Amniotic epithelial cell (primary cell): ENCODE data around the gene ZNF425.
"Not testable (repeated sequence)": the region's sequence is repeated elsewhere in the genome, so short reads cannot be mapped to it uniquely, and the experiment has no call there.

Source experiments
- DNase-seq: peaks from one replicate; pipeline ENCODE4 v3.0.0-alpha.2; 2010; ENCODE audit warnings: low read depth

ZNF425 gene

DNA sequence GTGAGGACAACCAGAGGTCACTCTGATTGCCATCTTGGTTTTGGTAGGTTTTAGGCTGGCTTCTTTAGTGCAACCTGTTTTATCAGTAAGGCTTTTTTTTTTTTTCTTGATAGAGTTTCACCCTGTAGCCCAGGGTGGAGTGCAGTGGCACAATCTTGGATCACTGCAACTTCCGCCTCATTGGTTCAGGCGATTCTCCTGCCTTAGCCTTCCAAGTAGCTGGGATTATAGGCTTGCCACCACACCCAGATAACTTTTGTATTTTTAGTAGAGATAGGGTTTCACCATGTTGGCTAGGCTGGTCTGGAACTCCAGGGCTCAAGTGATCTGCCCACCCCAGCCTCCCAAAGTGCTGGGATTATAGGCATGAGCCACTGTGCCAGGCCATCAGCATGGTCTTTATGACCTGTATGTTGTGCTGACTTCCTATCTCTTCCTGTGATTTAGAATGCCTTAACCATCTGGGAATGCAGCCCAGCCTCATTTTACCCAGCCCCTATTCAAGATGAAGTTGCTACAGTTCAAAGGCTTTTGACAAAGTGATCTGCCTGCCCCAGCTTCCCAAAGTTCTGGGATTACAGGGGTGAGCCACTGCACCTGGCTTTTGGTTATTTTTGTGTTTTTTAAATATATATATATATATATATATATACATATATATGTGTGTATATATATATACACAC lies 7.0 kb upstream of the ZNF425 start:
- no peak for DNase-seq

DNA sequence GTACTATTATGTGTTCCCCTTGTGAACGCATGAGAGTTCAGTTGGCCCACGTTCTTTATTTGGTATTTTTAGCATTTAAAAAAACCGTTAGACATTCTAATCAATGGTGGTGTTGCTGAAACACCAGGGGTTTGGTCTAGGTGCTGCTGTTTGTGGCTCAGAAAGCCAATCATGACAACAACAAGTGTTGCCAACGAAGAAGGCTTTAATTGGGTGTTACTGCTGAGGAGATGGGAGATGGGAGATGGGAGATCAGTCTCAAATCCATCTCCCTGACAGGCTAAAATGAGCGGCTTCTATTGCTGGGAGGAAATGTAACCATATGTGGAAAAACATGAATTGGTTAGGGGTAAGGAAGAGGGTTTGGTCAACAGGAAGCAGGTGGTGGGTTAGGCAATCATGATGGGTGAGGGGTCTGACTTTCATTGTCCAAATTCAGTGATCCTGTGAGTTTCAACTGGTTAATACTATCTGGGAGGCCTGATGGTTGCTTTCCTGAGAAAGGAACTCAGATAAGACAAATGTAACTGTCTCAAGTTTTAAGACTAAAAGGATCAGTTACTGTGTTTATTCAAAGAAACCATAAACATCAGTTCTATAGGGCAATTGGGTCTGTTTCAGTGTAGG lies 4.6 kb upstream of the ZNF425 start:
- no peak for DNase-seq

DNA sequence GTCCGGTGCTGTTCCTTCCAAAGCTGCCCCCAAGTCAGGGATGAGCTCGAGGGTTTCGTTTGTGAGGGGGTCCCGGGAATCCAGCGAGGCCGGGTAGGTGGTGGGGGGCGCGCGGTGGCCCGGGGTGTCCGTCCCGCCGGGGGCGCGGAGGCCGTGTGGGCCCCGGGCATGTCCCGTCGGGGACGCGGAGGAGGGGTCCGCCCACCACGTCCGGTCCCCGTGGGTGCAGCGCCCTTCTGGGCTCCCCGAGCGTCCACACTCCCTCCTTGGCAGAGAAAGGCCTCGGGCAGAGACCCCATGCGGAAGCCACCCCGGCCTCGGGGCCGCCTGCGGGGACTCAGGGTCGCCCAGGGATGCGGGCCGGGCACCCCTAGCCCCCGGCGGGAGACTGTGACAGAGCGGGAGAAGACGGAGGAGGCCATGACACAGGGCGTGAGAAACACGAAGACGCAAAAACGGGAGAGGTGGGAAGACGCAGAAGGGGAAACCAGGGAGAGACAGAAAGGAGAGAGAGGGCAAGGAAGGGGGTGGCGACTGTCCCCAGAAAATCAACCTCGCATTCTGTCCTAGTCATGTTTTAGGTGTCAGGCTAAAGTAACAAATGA lies 640 bp upstream of the ZNF425 start:
- DNase-seq, result no peak

DNA sequence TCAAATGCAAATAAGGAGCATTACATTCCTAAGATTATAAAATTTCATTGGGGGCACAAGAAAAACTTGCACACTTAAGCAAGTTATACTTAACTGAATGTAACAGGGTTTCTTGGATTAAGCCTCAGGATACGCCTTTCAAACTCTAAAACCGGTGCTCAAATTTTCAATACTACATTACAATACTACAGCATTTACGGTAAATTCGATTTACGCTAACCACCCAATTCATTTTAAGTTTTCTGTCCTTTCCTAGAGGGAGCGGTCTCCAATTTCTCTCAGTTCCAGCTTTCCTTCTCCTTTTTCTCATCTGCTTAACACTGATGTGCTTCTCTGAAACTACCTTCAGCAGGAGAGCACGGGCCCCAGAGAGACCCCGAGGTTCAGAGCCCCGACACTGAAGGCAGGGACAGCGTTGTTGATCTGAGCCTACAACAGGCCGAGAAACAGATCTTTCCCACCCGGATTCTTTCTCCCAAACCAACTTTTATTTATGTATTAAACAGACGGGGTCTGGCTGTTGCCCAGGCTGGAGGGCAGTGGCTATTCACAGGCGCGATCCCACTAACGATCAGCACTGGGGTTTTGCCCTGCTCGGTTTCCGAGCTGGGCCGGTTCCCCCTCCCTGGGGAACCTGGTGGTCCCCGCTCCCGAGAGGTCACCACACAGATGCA lies 798 bp downstream of the ZNF425 start:
- DNase-seq, result no peak

DNA sequence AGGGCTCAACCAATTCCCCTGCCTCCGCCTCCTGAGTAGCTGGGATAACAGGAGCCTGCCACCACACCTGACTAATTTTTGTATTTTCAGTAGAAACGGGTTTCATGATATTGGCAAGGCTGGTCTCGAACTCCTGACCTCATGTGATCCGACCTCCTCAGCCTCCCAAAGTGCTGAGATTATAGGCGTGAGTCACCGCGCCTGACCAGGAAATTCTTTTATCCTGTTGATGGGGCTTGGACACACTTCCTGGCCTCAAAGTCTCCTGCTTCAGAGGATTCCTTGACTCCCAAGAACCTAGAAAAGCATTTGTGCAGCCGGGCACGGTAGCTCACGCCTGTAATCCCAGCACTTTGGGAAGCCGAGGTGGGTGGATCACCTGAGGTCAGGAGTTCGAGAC lies 16.2 kb downstream of the ZNF425 start:
- DNase-seq, result no peak

DNA sequence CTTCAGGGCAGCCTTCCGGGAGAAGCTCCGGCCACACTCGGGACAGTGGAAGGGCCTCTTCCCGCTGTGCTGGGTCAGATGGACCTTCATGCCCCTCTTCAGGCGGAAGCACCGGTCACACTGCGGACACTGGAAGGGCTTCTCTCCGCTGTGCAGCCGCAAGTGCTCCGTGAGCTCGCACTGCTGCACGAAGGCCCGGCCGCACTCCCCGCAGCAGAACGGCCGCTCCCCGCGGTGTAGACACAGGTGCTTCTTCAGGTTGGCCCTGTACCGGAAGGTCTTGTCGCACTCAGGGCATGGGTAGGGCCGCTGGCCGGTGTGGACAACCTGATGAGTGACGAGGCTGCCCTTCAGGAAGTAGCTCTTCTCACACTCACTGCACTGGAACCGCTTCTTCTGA lies 21.4 kb downstream of the ZNF425 start:
- no peak for DNase-seq

DNA sequence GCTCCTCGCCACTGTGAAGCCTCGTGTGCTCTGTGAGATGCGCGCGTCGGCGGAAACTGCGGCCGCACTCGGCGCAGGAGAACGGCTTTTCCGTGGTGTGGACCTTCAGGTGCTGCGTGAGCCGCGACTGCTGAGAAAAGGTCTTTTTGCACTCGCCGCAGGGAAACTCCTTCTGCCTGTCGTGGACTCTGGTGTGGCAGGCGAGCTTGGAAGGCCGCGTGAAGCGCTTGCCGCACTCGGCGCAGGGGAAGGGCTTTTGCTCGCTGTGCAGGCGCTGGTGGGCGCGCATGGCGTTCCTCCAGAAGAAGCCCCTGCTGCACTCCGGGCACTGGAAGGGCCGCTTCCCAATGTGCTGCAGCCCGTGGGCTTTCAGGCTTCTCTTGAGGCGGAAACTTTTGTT lies 21.9 kb downstream of the ZNF425 start:
- DNase-seq, result no peak

DNA sequence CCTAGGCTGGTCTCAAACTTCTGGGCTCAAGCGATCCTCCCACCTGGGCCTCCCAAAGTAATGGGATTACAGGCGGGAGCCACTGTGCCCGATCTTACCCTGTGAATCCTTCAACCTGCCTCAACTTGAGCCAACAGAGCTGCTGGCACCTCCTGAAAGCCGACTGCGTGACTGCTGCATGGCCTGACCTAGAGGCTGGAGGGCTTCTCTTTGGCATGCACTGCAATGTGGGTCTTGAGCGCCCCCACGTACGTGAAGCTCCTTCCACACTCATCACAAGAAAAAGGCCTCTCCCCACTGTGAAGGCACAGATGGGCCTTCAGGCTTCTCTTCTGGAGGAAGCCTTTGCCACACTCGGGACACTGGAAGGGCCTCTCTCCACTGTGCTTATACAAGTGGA lies 22.7 kb downstream of the ZNF425 start:
- DNase-seq, result no peak

DNA sequence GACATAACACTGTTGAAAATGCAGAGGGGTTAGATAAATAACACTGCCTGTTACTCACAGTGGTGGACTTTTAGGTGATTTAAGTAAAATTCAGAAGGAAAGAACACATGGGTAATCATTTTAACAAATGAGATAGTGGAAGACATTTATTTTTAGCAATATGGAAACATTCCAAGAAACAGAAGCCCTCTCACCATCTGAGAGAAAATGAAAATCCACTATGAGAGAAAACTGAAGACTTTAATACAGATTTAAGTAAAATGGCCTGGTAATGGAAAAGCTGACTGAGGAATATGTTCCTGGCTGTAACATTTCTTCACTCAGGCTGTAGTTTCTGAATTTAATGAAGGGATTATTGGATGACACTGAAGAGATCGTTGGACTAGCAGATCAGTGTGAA lies 23.5 kb downstream of the ZNF425 start:
- DNase-seq, result no peak

DNA sequence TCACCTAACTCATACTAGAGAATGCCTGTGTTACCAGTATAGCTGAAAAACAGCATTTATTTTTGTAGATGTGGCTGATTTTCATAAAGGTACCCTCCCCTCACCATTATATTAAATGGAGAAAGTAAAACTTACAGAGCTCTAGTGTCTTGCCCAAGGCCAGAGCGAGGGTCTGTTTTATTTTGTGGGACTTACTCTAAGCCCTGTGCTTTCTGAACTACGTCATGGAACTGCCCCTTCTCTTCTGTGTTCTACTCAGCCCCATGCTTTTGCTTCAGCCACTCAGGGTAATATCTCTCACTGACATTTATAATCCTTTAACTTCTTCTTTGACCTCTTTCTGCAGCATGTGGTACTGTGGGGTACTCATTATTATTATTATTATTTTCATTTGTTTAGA lies 25.3 kb downstream of the ZNF425 start:
- DNase-seq, result no peak

DNA sequence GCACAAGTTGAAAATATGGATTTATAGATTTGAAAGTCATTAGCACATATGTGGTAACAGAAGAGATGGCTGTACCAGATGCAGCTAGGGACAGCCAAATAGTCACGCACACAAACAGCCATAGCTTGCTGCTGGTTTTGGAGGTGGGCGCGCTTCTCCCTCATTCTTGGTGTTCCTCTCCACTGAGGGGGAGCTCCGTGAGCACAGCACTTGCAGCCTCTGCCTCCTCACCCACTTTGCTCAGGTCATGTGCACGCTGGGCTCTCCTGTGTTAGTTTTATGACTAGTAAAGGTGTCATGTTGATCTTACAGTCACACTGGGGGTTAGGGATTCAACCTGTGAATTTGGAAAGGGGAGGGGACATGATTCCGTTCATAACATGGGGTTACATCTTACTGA lies 27.1 kb downstream of the ZNF425 start:
- DNase-seq, result no peak

DNA sequence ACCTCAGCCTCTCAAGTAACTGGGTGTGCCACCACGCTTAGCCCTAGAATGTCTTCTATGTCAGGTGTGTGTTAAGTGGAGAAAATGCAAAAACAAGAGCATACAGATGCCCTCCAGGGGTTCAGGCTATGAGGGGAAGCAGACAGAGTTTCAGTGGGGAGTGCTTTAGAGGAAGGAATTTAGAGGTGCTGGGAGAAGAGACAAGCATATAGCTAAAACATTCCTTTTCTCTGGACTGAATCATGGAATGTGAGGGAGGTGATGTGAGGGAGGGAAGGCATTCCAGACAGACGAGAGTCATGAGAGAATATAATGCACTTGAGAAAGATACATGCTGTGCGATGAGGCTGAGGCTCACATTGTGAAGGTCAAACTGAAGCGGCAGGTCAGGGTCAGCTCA lies 29.0 kb downstream of the ZNF425 start:
- DNase-seq, result peak; percentile 77

DNA sequence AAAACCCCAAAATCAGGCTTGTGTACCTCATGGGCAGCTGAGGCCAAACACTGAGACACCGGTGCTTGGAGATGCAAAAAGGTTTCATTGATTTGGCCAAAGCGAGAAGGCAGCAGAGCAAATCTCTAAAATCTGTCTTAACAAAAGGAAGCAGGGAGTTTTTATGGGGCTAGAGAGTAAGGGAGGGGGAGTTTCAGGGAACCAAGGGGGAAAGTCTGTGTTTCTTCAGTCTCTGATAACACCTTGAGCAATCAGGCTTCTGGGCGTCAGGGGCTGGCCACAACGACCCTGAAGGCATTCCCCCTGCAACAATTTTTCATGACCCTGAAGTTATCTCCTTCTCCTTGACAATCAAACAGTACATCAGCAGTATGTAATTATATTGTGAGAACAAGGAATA lies 32.9 kb downstream of the ZNF425 start:
- DNase-seq, result peak; percentile 84

DNA sequence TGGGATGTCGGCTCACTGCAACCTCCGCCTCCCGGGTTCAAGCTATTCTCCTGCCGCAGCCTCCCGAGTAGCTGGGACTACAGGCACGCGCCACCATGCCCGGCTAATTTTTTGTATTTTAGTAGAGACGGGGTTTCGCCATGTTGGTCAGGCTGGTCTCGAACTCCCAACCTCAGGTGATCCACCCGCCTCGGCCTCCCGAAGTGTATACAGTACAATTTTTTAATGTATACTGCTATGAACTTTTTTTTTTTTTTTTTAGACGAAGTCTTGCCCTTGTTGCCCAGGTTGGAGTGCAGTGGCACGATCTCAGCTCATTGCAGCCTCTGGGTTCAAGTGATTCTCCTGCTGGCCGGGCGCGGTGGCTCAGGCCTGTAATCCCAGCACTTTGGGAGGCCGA lies 33.9 kb downstream of the ZNF425 start:
- DNase-seq, result not testable (repeated sequence)

DNA sequence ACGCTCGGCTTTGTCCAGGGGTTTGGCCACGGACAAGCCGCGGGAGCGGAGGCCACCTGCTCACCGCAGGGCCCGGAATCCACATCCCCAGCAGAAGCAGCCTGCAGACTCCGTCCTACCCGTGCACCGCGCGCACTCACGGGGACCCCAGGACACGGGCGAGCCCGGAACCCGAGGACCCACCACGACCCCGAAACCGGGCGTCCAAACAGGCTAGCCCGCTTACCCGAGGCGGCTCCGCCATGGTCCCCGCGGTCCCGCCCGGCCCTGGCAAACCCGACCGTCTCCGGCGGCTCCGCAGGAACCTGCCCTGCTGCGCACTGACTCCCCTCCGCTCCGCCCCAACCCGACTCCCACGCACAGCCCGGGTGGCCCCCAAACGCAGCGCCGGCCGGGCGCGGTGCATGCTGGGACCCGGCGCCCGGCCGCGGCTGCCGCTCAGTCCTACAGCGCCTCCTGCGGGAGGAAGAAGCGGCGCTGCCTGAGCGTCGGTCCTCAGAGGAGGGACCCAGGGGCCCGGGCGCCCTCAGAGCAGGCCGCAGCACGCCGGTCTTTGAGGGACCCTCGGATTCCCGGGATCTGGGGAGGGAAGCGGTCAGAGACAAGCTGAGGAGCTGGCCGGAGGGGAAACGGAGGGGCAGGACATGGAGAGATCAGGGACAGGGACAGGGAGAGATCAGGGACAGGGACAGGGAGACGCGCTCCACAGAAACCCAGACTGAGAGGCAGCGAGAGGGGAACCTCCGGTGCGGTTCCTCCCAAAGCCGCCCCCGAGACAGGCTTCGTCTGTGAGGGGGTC lies 35.5 kb downstream of the ZNF425 start, which contains the start of gene ZNF786:
ZNF786 (minus strand) TSS at position 322 of the 799 bp plus-strand sequence; CDS start at position 244, 78 bp downstream.
- DNase-seq, result peak; percentile 82

DNA sequence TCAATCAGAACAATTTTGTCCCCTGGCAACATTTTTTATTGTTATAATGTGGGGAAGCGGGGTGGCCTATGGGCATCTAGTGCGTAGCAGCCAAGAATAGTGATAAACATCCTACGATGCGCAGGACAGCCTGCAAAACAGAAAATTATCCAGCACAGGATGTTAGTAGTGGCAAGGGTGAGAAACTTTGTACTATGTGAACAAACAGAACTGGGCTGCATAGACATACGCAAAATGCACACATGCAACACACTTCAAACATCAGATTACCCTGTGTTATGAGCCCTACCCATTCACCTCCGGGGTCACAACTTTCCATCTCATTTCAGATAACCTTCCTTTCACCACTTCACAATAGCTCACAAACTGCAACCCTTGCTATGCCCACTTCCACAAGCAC lies 38.7 kb downstream of the ZNF425 start:
- no peak for DNase-seq

DNA sequence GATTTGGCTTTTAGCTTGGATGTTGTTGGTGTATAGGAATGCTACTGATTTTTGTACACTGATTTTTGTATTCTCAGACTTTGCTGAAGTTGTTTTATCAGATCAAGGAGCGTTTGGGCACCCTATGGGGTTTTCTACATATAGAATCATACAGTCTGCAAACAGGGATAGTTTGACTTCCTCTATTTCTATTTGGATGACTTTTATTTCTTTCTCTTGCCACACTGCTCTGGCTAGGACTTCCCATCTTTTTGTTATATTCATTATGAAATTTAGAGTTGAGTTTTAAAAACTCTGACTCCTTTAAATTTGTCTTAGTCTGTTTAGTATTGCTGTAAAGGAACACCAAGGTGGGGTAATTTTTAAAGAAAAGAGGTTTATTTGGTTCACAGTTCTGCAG lies 40.3 kb downstream of the ZNF425 start:
- DNase-seq, result no peak

DNA sequence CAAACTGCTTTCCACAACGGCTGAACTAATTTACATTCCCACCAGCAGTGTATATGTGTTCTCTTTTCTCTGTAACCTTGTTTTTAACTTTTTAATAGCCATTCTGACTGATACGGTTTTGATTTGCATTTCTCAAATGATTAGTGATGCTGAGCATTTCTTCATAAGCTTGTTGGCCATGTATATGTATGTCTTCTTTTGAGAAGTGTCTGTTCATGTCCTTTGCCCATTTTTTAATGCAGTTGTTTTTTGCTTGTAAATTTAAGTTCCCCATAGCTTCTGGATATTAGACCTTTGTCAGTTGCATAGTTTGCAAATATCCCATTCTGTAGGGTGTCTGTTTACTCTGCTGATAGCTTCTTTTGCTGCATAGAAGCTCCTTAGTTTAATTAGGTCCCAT lies 41.7 kb downstream of the ZNF425 start:
- no peak for DNase-seq

DNA sequence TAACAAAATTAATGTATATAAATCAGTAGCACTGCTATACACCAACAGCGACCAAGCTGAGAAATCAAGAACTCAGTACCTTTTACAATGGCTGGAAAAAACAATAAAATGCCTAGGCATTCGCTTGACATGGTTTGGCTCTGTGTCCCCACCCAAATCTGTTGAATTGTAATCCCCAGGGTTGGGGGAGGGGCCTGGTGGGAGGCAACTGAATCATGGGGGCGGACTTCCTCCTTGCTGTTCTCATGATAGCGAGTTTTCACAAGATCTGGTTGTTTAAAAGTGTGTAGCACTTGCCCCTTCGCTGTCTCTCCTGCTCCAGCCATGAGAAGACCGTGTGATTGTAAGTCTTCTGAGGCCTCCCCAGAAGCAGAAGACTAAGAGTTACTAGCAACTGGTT lies 44.2 kb downstream of the ZNF425 start:
- no peak for DNase-seq

DNA sequence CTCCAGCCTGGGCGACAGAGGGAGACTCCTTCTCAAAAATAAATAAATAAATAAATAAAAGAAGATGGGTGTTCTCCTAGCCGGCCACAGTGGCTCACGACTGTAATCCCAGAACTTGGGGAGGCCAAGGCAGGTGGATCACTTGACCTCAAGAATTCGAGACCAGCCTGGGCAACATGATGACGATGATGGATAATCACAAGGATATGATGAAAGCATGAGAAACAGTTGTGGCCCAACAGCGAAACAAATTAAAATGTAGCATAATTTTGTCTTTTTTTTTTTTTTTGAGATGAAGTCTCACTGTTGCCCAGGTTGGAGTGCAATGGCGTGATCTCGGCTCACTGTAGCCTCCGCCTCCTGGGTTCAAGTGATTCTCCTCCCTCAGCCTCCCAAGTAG lies 48.5 kb downstream of the ZNF425 start:
- DNase-seq, result no peak

DNA sequence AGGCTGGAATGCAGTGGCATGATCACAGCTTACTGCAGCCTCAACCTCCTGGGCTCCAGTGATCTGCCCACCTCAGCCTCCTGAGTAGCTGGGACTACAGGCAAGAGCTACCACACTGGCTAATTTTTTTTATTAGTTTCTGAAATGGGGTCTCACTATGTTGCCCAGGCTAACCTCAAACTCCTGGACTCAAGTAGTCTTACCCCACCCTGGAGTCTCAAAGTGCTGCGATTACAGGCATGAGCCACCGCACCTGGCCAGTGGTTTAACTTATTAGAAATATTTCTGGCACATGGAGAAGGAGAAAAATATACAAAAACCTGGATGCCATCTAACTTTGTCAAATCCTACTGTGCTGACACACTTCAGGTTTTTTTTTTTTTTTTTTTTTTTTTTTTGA lies 50.8 kb downstream of the ZNF425 start:
- no peak for DNase-seq
